HG02885 (cell line): ENCODE measurements around the gene TTC7B.
"Not testable (repeated sequence)": the region's sequence is repeated elsewhere in the genome, so short reads cannot be mapped to it uniquely, and the experiment has no call there.

ENCODE experiments used
- ATAC-seq: cut with Tn5 transposase; IDR thresholded peaks from one replicate; pipeline ENCODE4 v1.9.1; 2021; ENCODE audit warnings: mild to moderate bottlenecking; ENCODE audit not compliant: unreplicated experiment, poor library complexity

The TTC7B gene

DNA sequence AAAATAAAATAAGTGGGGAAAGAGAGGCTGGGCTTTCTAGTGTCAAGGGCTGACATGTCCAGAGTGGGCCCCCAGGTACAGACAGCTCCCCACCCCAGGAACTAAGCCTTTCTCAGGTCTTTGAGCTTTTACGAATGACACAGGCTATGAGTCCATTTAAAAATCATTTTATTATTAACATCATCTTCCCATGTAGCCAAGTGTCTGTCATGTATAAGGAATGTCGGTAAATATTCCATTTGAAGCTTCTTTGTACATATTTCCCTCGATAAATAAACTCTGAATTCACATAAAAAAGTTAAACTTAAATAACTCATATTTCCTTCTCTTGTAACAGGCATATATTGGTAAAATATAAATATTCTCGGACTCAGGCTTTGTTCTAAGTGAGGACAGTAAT lies 275.8 kb downstream of the TTC7B start:
- ATAC-seq = no peak

DNA sequence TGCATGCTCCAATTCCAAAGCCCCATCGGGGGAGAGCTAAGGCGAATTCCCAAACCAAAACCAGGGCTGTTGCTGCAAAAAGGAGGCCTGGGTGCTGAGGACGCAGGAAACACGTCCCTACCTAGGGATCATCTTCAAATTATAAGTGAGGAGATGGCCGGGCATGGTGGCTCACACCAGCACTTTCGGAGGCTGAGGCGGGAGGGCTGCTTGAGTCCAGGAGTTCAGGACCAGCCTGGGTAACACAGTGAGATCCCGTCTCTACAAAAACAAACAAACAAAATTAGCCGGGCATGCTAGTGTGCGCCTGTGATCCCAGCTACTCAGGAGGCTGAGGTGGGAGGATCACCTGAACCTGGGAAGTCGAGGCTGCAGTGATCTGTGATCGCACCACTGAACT lies 276.2 kb downstream of the TTC7B start:
- ATAC-seq = no peak

DNA sequence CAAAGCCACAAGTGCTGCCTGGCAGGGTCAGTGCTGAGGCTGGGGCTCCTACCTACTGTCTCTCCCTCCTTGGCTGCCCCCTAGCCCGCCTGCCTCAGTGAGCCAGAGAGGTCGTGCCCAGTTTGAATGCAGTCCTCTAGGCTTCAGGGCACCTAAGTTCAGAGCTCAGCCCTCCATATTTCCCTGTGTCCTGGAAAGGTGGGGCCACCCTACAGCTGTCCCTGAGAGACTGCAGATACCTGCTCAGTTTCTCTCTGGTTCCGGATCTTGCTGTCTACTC lies 276.8 kb downstream of the TTC7B start:
- ATAC-seq = no peak

DNA sequence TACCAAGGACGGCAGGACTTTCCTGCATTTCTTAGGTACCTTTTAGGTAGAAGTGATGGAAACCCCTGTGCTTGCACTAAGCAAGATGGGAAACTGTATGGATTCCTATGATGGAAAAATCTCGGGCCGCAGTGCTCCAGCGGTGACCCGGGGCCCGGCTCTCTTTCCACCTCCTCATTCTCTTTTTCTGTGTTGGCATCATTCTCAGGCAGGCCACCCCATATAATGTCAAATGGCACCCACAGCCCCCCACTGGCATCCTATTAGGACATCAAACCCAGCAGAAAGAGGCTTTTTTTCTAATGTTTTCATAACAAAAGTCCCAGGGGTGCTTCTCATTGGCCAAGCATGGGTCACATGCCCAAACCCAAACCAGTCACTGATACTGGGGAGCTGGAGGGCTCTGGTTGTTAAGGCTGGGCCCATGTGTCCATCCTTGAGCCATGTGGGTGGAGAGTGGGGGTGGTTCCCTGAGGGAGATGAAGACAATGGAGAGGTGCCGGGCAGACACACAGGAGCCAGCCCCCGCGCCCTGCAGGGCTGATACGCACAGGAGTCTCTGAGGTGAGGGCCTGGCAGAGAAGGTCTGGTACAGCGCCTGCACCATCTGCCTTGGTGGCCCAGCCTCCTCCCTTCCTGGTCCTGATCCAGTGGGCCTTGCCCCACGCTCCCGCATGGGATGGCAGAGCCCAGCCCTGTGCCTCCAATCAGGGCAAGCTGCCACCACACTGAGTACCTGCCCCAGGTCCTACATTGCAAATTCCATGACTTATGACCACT lies 277.3 kb downstream of the TTC7B start:
- no peak for ATAC-seq

DNA sequence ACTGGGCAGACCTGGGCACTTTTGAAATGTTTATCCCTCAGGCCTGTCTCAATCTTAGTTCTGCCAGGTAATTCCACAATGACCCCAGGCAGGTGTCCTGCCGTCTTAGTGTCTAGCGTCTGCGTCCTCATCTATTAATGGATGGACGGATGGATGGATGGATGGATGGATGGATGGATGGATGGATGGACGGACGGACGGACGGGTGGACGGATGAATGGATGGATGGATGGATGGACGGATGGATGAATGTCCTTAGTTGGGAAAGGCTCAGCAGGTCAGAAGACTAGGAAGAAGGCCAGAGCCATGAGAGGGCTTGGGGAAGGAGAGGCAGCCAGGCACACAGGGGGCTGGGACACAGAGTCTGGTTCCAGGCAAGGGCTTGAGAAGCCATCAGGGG lies 278.1 kb downstream of the TTC7B start:
- ATAC-seq = no peak

DNA sequence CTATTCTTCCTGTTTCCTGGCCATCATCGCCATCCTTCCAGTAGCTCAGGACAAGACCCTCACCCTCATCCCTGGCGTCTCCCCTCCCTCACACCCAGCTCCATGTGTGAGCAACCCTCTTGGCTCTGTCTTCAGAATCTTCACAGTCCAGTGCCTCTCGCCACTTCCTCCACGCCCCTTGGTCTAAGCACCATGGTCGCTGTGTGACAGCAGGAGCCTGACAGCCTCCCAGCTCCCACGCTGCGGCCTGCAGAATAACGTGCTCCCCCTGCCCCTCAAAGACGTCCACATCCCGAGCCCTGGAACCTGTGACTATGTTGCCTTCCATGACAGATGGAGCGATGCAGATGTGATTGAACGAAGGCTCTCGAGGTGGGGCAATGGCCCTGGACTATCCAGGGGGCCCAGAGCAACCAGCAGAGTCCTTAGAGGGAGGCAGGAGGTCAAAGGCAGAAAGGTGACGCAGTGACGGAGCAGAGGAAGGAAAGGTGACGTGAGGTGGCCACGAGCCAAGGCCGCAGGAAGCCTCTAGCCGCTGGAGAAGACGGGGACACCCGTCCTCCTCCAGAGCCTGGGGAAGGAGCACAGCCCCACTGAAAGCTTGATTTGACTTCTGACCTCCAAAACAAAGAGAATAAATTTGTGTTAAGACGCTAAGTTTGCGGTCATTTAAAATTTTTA lies 279.6 kb downstream of the TTC7B start:
- no peak for ATAC-seq

DNA sequence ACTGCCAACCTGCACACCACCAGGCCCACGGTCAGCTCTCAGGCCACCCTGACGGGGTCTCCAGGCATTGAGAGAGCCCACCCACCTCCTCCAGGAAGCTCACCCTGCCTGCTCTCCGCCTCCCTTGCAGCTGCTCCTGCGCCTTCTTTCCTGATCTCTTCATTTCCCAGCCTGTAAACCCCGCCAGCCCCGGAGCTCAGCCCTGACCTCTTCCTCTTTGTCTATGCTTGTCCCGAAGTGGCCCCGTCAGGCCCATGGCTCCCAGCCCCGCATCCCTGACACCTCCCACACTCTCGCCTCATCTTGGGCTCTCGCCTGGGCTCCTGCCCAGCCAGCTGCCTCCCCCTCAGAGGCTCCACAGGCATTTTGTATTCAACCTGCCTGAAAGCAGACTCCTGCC lies 280.1 kb downstream of the TTC7B start:
- no peak for ATAC-seq

DNA sequence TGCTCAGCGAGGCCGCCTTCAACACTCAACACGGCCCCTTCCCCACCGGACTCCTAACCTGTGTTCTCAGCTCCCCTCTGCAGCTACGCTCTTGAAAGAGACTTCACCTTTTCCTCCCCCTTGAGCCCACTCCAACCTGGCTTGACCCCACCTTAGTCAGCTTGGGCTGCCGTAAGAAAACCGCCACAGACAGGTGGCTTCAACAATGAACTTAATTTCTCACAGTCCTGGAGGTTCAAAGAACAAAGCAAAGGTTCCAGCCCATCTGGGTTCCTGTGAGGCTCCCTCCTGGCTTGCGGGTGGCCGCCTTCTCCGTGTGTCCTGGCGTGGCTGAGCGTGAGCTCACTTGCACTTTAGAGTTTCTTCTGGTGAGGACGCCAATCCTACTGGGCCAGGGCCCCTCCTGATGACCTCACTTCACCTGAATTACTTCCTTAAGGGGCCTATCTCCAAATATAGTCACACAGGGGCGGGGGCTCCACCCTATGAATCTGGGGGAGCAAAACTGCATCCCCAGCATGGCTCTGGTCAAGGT lies 280.6 kb downstream of the TTC7B start:
- no peak for ATAC-seq

DNA sequence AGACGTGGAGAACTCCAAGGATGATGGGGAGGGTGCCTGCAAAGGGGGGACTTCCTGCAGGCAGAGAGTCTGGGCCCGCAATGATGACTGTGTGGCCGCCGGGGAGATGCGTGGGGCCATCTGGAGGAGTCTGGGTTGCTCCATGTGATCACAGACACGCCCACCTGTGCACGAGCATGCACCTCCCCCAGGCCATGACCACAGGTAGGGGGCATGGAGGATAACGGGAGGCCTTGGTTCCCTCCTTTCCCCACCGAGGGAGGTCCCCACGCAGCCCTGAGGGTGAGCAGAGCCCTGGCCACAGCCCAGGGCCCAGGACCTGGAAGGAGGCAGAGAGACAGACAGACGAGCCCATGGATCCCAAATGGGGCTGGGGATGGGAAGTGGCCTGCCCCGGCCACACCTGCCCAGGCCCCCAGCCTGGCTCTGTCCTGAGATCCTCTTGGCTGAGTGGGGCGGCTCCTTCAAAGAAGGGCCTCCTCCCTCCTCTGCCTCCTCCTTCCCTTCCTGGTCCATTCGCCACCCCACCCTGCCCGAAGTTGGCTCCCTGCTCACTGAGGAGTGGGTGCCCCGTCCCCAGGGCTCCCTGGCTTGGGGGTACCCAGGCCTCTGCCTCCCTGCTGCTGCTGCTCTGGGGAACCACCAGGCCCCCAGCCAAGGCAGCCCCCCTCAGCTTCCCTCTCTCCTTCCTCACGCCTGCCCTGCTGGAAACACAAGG lies 281.2 kb downstream of the TTC7B start:
- ATAC-seq = no peak

DNA sequence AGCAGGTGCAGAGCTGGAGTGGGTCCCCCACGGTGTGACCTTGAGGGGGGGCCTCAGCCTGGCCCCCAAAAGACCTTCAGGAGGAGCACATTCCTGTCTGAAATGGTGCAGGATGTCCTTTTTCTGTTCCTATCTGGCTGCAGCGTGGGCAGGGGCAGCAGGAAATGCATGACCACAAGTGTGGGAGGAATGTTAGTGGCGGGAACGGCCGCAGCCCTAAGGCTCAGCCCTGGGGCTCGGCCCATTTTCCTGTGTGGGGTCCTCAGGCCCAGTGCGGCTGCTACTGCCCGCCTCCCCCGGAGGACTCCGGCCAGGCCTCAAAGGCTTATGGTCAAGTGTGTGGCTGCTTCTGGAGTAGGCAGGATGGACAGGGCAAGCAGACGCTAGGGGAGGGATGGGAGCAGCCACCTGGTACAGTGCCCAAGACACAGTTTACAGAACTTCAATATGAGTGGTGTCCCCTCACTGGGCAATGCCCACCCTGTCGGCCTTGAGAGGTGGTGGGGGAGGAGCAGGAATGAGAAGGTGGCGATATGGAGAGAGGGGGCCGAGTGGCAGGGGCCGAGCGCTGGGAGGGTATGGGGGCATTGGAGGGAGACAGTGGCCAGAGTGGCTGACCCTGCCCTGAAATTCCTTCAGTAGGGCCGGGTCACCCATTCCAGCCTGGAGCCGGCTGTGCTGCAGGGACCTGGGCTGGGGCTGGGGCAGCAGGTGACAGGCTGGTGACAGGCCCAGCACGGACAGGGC lies 282.0 kb downstream of the TTC7B start:
- ATAC-seq = no peak

DNA sequence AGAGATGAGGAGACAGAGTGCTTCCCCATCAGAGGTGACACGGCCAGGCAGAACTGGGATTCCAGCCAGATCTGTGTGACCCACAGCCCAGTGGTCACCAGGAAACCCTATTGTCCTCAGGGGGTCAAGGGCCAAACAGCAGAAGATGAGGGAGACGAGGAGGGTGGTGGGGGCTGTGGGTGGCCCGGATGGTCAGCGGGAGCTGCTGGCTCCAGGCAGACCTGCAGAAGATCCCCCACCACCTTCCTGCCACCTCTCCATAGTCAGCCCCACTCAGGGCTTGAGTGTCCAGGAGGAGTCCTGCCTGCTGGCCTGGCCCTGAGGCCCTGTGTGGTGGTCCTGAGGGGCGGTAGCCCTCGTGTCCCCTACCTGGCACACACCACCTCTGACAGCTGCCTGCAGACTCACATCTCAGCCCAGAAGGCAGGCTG lies 282.6 kb downstream of the TTC7B start:
- ATAC-seq = no peak

DNA sequence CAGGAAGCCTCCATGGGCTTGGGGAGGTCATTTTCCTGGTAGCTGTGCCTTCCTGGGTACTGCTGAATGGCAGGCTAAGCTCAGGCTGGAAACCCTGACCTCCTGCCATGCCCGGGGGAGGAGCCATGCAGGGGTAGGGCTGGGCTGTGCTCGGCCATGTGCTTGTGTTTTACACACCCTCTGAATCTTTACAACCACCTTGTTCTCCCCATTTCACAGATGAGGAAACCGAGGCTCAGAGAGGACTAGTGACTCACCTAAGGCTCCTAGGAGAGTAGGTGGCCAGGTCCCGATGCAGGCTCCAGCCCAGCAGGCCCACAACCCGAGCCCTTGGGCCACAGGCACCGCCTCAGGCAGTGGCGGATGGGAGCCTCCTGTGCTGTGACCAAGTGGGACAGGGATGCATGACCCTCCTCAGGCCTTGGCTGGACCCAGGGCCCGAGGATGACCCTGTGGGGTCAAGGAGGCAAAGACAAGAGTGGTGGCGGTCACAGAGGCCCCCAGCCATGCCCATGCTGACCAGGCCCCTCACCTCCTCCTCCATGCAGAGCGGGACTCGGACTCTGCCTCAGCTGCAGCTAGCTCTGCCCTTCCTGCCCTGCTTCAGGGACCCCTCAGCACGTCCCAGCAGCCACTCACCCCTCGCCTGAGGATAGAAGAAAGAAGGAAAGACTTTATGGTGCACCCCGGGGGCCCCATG lies 283.3 kb downstream of the TTC7B start:
- no peak for ATAC-seq

DNA sequence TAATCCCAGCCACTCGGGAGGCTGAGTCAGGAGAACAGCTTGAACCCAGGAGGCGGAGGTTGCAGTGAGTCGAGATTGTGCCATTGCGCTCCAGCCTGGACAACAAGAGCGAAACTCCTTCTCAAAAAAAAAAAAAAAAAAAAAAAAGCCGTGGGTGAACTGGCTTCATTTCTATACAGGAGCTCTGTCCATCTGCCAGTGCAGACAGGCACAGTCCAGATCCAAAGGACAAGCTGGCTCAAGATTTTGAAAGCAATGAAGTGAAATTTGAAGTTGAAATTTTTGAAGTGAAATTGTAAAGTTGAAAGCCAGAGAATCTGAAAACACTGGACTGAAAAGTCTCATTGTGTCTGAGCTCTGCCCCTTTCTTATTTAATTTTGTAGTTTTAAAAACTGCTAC lies 284.7 kb downstream of the TTC7B start:
- no peak for ATAC-seq

DNA sequence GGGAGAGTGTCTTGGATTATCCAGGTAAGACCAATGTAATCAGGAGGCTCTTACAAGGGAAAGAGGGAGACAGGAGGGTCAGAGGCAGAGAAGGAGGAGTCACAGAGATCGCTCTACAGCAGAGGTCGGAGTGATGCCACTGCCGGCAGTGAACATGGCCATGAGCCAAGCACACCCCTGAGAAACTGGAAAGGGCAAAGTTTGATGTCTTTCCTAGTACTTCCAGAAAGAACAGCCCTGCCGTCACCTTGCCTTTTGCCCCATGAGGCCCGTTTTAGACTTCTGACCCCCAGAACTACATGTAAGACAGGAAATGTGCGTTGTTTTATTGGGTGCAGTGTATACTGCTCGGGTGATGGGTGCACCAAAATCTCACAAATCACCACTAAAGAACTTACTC lies 285.7 kb downstream of the TTC7B start:
- ATAC-seq = no peak

DNA sequence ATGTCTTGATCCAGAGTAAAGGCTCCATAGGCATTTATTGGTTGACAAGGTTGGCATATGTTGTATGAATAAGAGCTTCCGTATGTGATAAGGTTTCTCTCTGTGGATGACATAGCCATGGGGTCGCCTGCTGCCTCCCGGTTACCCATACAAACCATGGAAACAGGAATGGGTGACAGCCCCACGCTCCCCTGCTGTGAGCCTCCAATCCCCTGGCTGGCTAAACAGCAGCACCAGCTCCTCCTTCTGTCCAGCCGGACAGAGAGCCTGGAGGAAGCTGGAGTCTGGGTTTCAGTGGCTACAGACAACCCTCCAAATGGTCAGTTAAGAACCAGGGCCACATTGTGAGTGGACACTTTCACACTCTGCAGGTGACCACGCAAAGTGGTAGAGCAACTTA lies 288.3 kb downstream of the TTC7B start:
- ATAC-seq = no peak

DNA sequence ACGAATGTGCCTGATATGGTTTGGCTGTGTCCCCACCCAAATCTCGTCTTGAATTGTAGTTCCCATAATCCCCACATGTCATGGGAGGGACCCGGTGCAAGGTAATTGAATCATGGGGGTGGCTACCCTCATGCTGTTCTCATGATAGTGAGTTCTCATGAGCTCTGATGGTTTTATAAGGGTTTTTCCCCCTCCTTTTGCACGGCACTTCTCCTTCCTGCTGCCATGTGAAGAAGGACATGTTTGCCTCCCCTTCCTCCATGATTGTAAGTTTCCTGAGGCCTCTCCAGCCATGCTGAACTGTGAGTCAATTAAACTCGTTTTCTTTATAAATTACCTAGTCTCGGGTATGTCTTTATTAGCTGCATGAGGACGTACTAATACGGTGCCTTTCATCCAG lies 289.7 kb downstream of the TTC7B start:
- ATAC-seq = not testable (repeated sequence)

DNA sequence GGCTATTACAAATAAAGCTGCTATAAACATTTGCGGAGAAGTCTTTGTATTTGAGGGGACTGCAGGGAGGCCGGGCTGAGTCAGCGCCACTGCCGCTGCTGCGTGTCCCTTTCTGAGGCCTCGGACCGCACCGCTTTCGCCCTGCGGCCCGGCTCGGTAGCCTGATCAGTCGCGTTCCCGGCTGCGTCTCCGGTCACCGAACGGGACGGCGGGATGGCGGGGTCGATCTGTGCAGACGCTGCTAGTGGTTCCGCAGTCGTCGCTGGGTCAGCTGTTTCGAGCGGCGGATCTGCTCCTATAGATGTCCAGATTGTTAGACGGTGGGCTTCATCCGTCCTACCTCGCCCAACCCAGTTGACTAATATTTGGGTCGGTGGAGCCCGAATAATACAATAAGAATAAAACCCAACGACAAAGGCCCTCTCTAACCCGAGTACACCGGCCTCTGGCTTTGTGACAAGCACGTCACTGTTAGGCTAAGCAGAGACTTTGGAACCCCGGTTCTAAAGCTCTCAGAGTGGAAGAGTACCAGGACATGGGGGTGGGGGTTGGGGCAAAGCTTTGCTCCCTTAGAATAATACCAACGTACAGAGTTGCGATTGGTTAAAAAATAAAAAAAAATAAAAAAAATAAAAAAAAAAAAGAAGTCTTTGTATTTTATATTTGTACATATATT lies 290.7 kb downstream of the TTC7B start:
- ATAC-seq = not testable (repeated sequence)

DNA sequence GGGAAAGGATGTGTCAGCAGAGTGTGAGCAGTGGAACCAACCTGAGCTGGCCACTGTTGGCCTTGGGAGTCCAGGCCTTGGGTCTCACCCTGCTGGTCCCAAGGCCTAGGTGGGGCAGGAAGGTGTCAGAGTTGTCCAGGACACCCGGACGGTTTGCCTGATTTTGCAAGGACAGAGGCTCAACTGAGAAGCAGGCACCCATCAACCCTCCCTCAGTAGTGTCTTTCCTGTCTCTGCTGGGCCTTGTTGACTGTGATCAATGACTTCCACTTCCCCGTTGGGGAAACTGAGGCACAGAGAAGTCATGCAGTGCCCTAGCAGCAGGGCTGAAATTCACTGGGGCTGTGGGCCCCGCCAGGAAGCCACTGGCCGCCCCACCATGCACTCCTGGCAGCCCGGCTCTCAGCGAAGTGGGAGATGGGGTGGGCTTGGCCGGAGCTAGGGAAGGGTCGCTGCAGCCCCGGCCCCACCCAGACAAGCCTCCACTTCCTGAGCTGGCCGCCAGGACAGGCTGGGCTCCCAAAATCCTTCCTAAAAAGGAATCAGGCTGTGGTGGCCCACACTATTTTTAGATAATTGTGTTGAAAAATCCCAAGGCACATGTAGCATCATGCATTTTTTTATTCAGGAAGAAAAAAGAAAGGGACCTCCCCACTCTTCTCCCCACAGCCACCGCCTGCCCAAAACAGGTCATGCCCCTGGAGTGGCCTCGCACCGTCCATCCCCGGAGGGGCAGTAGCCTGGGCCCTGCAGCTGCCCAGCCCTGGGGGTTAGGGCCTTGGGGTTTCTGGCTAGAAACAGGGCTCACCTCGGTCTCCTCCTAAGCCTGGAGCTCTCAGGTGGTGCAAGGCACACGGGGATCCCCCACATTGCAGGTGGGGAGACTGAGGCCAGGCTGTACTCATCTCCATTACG lies 292.0 kb downstream of the TTC7B start:
- ATAC-seq = no peak

DNA sequence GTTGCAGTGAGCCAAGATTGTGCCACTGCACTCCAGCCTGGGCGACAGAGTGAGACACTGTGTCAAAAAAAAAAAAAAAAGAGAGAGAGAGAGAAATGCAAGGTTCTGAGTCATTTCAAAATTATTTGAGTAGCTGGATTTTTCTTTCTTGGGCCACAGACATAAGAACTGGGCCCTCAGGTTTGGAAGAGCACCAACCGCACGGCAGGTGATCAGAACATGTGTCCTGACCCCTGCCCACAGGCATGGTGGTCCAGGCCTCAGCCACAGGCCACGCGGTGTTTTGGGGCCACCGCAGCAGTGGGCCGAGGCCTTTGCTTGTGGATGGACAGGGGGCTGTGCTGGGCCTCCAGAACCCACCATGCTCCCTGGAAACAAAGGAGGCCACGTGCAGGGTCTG lies 292.7 kb downstream of the TTC7B start:
- ATAC-seq = no peak
